AG04450 (cell line): ENCODE measurements around the gene CCDC102B. TPM values are rescaled to one million over a fixed set of nuclear protein-coding genes. Genes with fewer than 3 reads are reported as not detected.

Experiments
- CTCF ChIA-PET: fragments of 300-600, 350-600 bp; formaldehyde crosslinking; extraction: SDS; loops from one replicate; lab custom pipeline; 2022; ENCODE audit warnings: antibody characterized with exemption, inconsistent platforms; lab: Charles Lee
- POLR2A ChIA-PET: fragments of 350-600 bp; formaldehyde crosslinking; extraction: SDS; loops from one replicate; lab custom pipeline; 2021; ENCODE audit warnings: antibody characterized with exemption, inconsistent platforms; lab: Yijun Ruan, JAX
- DNase-seq: peaks from one replicate; pipeline ENCODE4 v3.0.0-alpha.2; 2011; ENCODE audit warnings: low read depth, low spot score
- H3K27ac ChIP-seq: one replicate; pipeline ENCODE4 v1.5.1; 2012; ENCODE audit warnings: low read depth, low read length, control low read depth
- H3K27me3 ChIP-seq: one replicate; pipeline ENCODE4 v1.6.0; 2012; ENCODE audit warnings: low read length; ENCODE audit not compliant: control insufficient read depth, insufficient read depth
- H3K4me3 ChIP-seq: 2 replicates; pipeline ENCODE4 v1.5.1; 2011; ENCODE audit warnings: mild to moderate bottlenecking, low read depth, low read length, control low read depth
- H3K9me3 ChIP-seq: 2 replicates; pipeline ENCODE4 v1.5.1; 2012; ENCODE audit warnings: low read length; ENCODE audit not compliant: control insufficient read depth, insufficient read depth
- polyA plus RNA-seq: library from polyadenylated mRNA; depleted of rRNA; stranded (reverse); fragments of >200 nt; gene quantifications from 2 replicates; pipeline ENCODE4 v1.2.3, GENCODE V29; 2011
- TF ChIP-seq, protein P1 (sequence below): IDR thresholded peaks from 2 replicates; pipeline ENCODE4 v1.5.1; 2011; ENCODE audit warnings: low read depth, low read length, control low read depth, inconsistent platforms

Gene CCDC102B
- polyA plus RNA-seq, 1 experiment = 4.0 TPM

DNA sequence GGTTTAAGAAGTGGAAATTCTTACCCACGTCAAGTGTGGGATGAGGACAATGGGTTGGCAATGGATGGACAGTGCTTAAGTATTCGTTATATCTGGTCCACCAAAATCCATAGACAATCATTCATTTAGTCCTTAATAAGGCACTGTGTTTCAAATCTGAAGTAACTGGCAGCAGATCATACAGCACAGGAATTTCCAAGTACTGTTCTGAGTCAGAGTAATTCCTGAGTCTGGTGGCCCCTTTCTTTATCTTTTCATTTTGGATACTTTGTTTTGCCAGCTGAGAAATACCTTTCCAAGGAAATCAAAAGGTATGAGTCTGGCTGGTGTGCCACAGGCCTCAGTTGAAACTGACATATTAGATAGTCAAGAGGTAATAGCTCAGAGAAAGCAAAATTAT, 31.4 kb upstream of the CCDC102B start:
- CTCF ChIA-PET = no interaction called here
- no peaks in the 10 kb centered on the region for H3K9me3 ChIP-seq
- H3K27ac ChIP-seq = no peak overlapping the region
- TF ChIP-seq, protein P1, sequence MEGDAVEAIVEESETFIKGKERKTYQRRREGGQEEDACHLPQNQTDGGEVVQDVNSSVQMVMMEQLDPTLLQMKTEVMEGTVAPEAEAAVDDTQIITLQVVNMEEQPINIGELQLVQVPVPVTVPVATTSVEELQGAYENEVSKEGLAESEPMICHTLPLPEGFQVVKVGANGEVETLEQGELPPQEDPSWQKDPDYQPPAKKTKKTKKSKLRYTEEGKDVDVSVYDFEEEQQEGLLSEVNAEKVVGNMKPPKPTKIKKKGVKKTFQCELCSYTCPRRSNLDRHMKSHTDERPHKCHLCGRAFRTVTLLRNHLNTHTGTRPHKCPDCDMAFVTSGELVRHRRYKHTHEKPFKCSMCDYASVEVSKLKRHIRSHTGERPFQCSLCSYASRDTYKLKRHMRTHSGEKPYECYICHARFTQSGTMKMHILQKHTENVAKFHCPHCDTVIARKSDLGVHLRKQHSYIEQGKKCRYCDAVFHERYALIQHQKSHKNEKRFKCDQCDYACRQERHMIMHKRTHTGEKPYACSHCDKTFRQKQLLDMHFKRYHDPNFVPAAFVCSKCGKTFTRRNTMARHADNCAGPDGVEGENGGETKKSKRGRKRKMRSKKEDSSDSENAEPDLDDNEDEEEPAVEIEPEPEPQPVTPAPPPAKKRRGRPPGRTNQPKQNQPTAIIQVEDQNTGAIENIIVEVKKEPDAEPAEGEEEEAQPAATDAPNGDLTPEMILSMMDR = no peak
- DNase-seq = no peak
- POLR2A ChIA-PET = no interaction called here
- H3K4me3 ChIP-seq = no peak overlapping the region
- no peaks in the 10 kb centered on the region for H3K27me3 ChIP-seq

DNA sequence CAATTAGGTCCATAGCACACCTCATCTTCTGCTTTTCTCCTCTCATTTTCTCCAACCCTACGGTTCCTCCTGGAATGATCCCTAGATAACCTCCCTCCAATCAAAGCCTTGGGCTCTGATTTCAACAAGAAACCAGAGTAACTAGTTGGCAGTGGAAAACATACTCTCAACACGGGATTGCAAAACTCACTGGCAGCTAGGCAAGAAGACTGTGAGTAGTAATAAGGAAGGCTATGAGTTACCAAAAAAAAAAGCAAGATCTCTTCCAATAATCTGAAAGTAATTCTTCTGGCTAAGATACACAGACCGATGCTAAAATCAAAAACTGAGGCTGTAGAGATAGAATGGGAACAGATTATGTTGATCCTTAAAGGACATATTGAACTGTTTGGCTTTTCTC, 28.4 kb upstream of the CCDC102B start:
- POLR2A ChIA-PET = no interaction called here

DNA sequence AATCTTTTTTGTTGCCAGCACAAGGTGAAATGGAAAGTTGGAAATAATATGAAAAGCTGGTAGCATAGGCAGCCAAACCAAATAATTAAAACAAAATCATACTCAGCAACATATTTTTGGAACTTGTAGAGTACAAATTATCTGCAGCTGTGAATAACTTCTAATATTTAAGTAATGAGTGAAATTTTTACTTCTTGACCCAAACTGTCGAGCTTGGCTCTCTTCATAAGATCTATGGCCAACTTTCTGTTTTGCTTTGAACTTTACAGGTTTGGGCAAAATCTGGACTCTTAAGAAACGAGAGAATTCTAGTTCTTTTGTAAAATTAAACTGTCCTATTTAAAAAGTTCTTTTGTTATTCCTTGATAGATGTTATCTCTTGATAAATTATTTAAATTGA, 25.6 kb upstream of the CCDC102B start:
- no peak for DNase-seq
- TF ChIP-seq, protein P1 = no peak
- Histone ChIP-seq H3K27me3 (no peaks in the 10 kb centered on the region), H3K4me3 (no peak overlapping the region), H3K27ac (no peak overlapping the region), H3K9me3 (no peaks in the 10 kb centered on the region)
- POLR2A ChIA-PET = no interaction called here
- CTCF ChIA-PET = no interaction called here

More for the DNA sequence above, 28.4 kb upstream of the CCDC102B start:
- CTCF ChIA-PET = no interaction called here
- DNase-seq = no peak
- H3K4me3 ChIP-seq = no peak overlapping the region
- no peak overlapping the region for H3K27ac ChIP-seq
- TF ChIP-seq, protein P1 = no peak
- H3K9me3 ChIP-seq = no peaks in the 10 kb centered on the region
- no peaks in the 10 kb centered on the region for H3K27me3 ChIP-seq

DNA sequence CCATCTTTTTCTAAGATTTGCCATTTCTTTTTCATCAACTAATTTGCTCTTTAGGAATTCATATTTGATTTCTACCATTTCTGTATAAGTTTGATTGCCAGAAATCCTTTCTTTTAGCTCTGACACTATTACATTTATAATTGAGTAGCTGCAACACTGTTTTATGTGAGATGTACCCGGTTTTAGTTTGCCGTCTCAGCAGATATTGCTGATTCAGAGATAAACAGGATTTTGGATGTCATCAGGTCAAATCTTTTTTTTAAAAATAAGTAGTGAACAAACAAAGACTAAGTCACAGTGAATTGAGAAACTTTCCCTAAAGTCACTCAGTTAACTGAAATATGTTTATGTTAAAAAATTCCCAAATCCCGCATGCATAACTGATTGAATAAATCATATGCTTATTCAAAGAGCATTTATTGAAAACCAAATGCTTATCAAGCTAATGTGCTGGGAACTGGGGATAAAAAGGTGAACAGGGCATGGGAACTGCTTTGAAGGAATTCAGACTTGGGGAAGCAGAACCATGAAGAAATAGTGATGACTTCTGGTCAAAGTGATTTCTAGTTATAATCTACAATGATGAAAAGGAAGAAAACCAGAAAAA, 19.5 kb upstream of the CCDC102B start:
- TF ChIP-seq, protein P1 = no peak
- Histone ChIP-seq H3K4me3 (no peak overlapping the region), H3K27me3 (no peaks in the 10 kb centered on the region), H3K9me3 (no peaks in the 10 kb centered on the region), H3K27ac (no peak overlapping the region)
- ChIA-PET CTCF (no interaction called here), POLR2A (no interaction called here)
- DNase-seq = no peak

DNA sequence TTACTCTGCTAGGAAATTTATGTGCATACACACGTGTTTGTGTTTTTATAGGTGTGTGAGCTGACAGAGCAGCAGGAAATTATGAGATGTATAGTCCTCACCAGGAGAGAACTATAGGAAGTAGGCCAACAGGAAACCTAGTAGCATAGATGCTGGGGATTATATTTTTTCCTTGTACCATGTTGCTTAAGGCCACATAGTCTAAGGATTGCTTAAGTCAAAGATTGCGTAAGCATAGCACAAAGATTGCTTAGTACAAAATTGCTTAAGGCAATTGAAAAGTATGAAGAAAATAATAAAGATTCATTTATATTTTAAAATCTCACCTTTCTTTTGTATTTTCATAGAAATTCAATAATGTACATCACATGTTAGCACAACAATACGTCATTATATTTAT, 18.7 kb upstream of the CCDC102B start:
- Histone ChIP-seq H3K27ac (no peak overlapping the region), H3K9me3 (no peaks in the 10 kb centered on the region), H3K4me3 (no peak overlapping the region), H3K27me3 (no peaks in the 10 kb centered on the region)
- ChIA-PET CTCF (no interaction called here), POLR2A (no interaction called here)
- TF ChIP-seq, protein P1 = no peak
- no peak for DNase-seq
